Jurkat, Clone E6-1 (cell line): ENCODE data around the gene STXBP4.

ENCODE experiments used
- DNase-seq: peaks from one replicate; pipeline ENCODE4 v3.0.0-alpha.2; 2011; ENCODE audit warnings: low read depth, low spot score
- H3K4me3 ChIP-seq: 2 replicates; pipeline ENCODE4 v1.5.1; 2011; ENCODE audit warnings: mild to moderate bottlenecking, low read length, control low read depth, moderate library complexity

The STXBP4 gene

GRCh38 chr17:55159251-55159650 lies 190.7 kb downstream of the STXBP4 start:
- DNase-seq = no peak
- H3K4me3 ChIP-seq = no peak overlapping the region

GRCh38 chr17:55160501-55160900 lies 191.9 kb downstream of the STXBP4 start:
- no peak for DNase-seq
- no peak overlapping the region for H3K4me3 ChIP-seq

GRCh38 chr17:55161935-55162555 lies 193.5 kb downstream of the STXBP4 start:
- H3K4me3 ChIP-seq = no peak overlapping the region
- no peak for DNase-seq

- no peak overlapping the region for H3K4me3 ChIP-seq
- DNase-seq = no peak
Measured at GRCh38 chr17:55162556-55162946, 194.0 kb downstream of the STXBP4 start.

- DNase-seq = no peak
- no peak overlapping the region for H3K4me3 ChIP-seq
Measured at GRCh38 chr17:55163408-55163807, 194.8 kb downstream of the STXBP4 start.

- DNase-seq = no peak
- H3K4me3 ChIP-seq = no peak overlapping the region
Measured at GRCh38 chr17:55166506-55166905, 197.9 kb downstream of the STXBP4 start.

- no peak for DNase-seq
- no peak overlapping the region for H3K4me3 ChIP-seq
Measured at GRCh38 chr17:55167024-55167725, 198.6 kb downstream of the STXBP4 start.

- no peak for DNase-seq
- H3K4me3 ChIP-seq = no peak overlapping the region
Measured at GRCh38 chr17:55168958-55169687, 200.6 kb downstream of the STXBP4 start.

- no peak for DNase-seq
- H3K4me3 ChIP-seq = no peak overlapping the region
Measured at GRCh38 chr17:55171634-55172328, 203.2 kb downstream of the STXBP4 start.

GRCh38 chr17:55172612-55173011 lies 204.0 kb downstream of the STXBP4 start:
- no peak for DNase-seq
- H3K4me3 ChIP-seq = no peak overlapping the region

GRCh38 chr17:55174133-55174532 lies 205.6 kb downstream of the STXBP4 start:
- no peak for DNase-seq
- H3K4me3 ChIP-seq = no peak overlapping the region

GRCh38 chr17:55175788-55176427 lies 207.3 kb downstream of the STXBP4 start:
- DNase-seq = no peak
- H3K4me3 ChIP-seq = no peak overlapping the region

- no peak for DNase-seq
- no peak overlapping the region for H3K4me3 ChIP-seq
Measured at GRCh38 chr17:55177159-55177854, 208.7 kb downstream of the STXBP4 start.

GRCh38 chr17:55177855-55178217 lies 209.3 kb downstream of the STXBP4 start:
- H3K4me3 ChIP-seq = no peak overlapping the region
- no peak for DNase-seq

- DNase-seq = no peak
- no peak overlapping the region for H3K4me3 ChIP-seq
Measured at GRCh38 chr17:55186937-55187770, 218.6 kb downstream of the STXBP4 start.

GRCh38 chr17:55190748-55191147 lies 222.2 kb downstream of the STXBP4 start:
- DNase-seq = no peak
- no peak overlapping the region for H3K4me3 ChIP-seq

GRCh38 chr17:55198690-55199370 lies 230.3 kb downstream of the STXBP4 start:
- DNase-seq = no peak
- H3K4me3 ChIP-seq = no peak overlapping the region
